Mononuclear cell (primary cell): ENCODE data around the gene OR4D1. TPM values are rescaled to one million over a fixed set of nuclear protein-coding genes. Genes with fewer than 3 reads are reported as not detected.
"Not testable (repeated sequence)": the region's sequence is repeated elsewhere in the genome, so short reads cannot be mapped to it uniquely, and the experiment has no call there.

Source experiments
- H3K27me3 ChIP-seq: 2 replicates; pipeline ENCODE4 v1.6.0; 2011; ENCODE audit warnings: low read length, control low read depth; ENCODE audit not compliant: insufficient read depth
- H3K4me1 ChIP-seq: 2 replicates; pipeline ENCODE4 v1.5.1; 2011; ENCODE audit warnings: mild to moderate bottlenecking, low read length, control low read depth; ENCODE audit not compliant: insufficient read depth
- H3K4me3 ChIP-seq: 2 replicates; pipeline ENCODE4 v1.5.1; 2011; ENCODE audit warnings: mild to moderate bottlenecking, low read length, moderate library complexity
- H3K9me3 ChIP-seq: 2 replicates; pipeline ENCODE4 v1.5.1; 2011; ENCODE audit warnings: low read depth, mild to moderate bottlenecking, control low read depth, low read length
- total RNA-seq: library from RNA; depleted of rRNA; stranded (reverse); fragments of >200 nt; gene quantifications from one replicate; pipeline ENCODE4 v1.2.3, GENCODE V29; 2012

Gene OR4D1
- total RNA-seq, 1 donor: 0.42 TPM

- no peak overlapping the region for H3K4me3 ChIP-seq
- H3K9me3 ChIP-seq: no peaks in the 10 kb centered on the region
- H3K4me1 ChIP-seq: no peaks in the 10 kb centered on the region
- peaks cover 3% of the 10 kb centered on the region for H3K27me3 ChIP-seq
These were observed 11.4 kb upstream of the OR4D1 start for GRCh38 chr17:58136669-58137279.

GRCh38 chr17:58141505-58141904 is 6.7 kb upstream of the OR4D1 start:
- Histone ChIP-seq H3K4me3 (no peak overlapping the region), H3K9me3 (peaks cover 23% of the 10 kb centered on the region), H3K4me1 (no peaks in the 10 kb centered on the region), H3K27me3 (peaks cover 6% of the 10 kb centered on the region)

- H3K4me3 ChIP-seq, H3K27me3 ChIP-seq, H3K4me1 ChIP-seq: not testable (repeated sequence)
- H3K9me3 ChIP-seq: peaks cover 31% of the 10 kb centered on the region
These were observed 4.8 kb upstream of the OR4D1 start for GRCh38 chr17:58143335-58143734.

- H3K4me1 ChIP-seq: no peaks in the 10 kb centered on the region
- H3K4me3 ChIP-seq: no peak overlapping the region
- H3K9me3 ChIP-seq: peaks cover 31% of the 10 kb centered on the region
- peaks cover 8% of the 10 kb centered on the region for H3K27me3 ChIP-seq
These were observed 3.4 kb upstream of the OR4D1 start for GRCh38 chr17:58144801-58145200.

GRCh38 chr17:58148609-58149008 is 425 bp downstream of the OR4D1 start:
- H3K27me3 ChIP-seq: peaks cover 8% of the 10 kb centered on the region

GRCh38 chr17:58150394-58150793 is 2.2 kb downstream of the OR4D1 start:
- H3K27me3 ChIP-seq: peaks cover 6% of the 10 kb centered on the region
- peaks cover 22% of the 10 kb centered on the region for H3K4me1 ChIP-seq
- H3K4me3 ChIP-seq: no peak overlapping the region
- peaks cover 19% of the 10 kb centered on the region for H3K9me3 ChIP-seq

More at GRCh38 chr17:58148609-58149008, 425 bp downstream of the OR4D1 start:
- Histone ChIP-seq H3K9me3 (peaks cover 31% of the 10 kb centered on the region), H3K4me3 (no peak overlapping the region), H3K4me1 (peaks cover 13% of the 10 kb centered on the region)

GRCh38 chr17:58153046-58153445 is 4.9 kb downstream of the OR4D1 start:
- Histone ChIP-seq H3K4me3 (no peak overlapping the region), H3K9me3 (no peaks in the 10 kb centered on the region), H3K27me3 (peaks cover 18% of the 10 kb centered on the region), H3K4me1 (peaks cover 39% of the 10 kb centered on the region)

- Histone ChIP-seq H3K4me1 (peaks cover 39% of the 10 kb centered on the region), H3K4me3 (no peak overlapping the region), H3K9me3 (no peaks in the 10 kb centered on the region), H3K27me3 (peaks cover 21% of the 10 kb centered on the region)
These were observed 5.5 kb downstream of the OR4D1 start for GRCh38 chr17:58153671-58154070.

GRCh38 chr17:58156839-58157803 is 8.9 kb downstream of the OR4D1 start:
- H3K4me1 ChIP-seq: peaks cover 39% of the 10 kb centered on the region
- peaks cover 23% of the 10 kb centered on the region for H3K27me3 ChIP-seq
- H3K9me3 ChIP-seq: no peaks in the 10 kb centered on the region
- H3K4me3 ChIP-seq: peak overlapping the region; percentile 41

- peaks cover 29% of the 10 kb centered on the region for H3K27me3 ChIP-seq
- H3K4me1 ChIP-seq: peaks cover 30% of the 10 kb centered on the region
- no peak overlapping the region for H3K4me3 ChIP-seq
- H3K9me3 ChIP-seq: no peaks in the 10 kb centered on the region
These were observed 10.0 kb downstream of the OR4D1 start for GRCh38 chr17:58158181-58158580.

- no peak overlapping the region for H3K4me3 ChIP-seq
- no peaks in the 10 kb centered on the region for H3K9me3 ChIP-seq
- peaks cover 11% of the 10 kb centered on the region for H3K4me1 ChIP-seq
- peaks cover 31% of the 10 kb centered on the region for H3K27me3 ChIP-seq
These were observed 13.4 kb downstream of the OR4D1 start for GRCh38 chr17:58161566-58161965.

- H3K27me3 ChIP-seq: peaks cover 15% of the 10 kb centered on the region
- no peaks in the 10 kb centered on the region for H3K9me3 ChIP-seq
- H3K4me1 ChIP-seq: peaks cover 16% of the 10 kb centered on the region
- no peak overlapping the region for H3K4me3 ChIP-seq
These were observed 17.8 kb downstream of the OR4D1 start for GRCh38 chr17:58165981-58166380.

- H3K9me3 ChIP-seq: no peaks in the 10 kb centered on the region
- H3K4me1 ChIP-seq: peaks cover 17% of the 10 kb centered on the region
- H3K4me3 ChIP-seq: no peak within 1 kb of the TSS
- H3K27me3 ChIP-seq: peaks cover 15% of the 10 kb centered on the region
These were observed 18.5 kb downstream of the OR4D1 start, which contains the start of gene OR4D2 for GRCh38 chr17:58166682-58167081. Gene OR4D2, plus strand, starts transcription at chr17:58166982. Its CDS starts 2,674 bp downstream, at chr17:58169656.

- Histone ChIP-seq H3K4me3 (no peak overlapping the region), H3K27me3 (peaks cover 5% of the 10 kb centered on the region), H3K4me1 (peaks cover 26% of the 10 kb centered on the region), H3K9me3 (no peaks in the 10 kb centered on the region)
These were observed 22.4 kb downstream of the OR4D1 start for GRCh38 chr17:58170622-58171021.

GRCh38 chr17:58172369-58173071 is 24.3 kb downstream of the OR4D1 start:
- no peaks in the 10 kb centered on the region for H3K9me3 ChIP-seq
- peaks cover 26% of the 10 kb centered on the region for H3K4me1 ChIP-seq
- no peak overlapping the region for H3K4me3 ChIP-seq
- H3K27me3 ChIP-seq: peaks cover 8% of the 10 kb centered on the region
